CD14-positive monocyte (primary cell): Measurements from ENCODE around the gene COL9A3. TPM values are rescaled to one million over a fixed set of nuclear protein-coding genes. Genes with fewer than 3 reads are reported as not detected.

Experiments used
- DNase-seq, 3 donors: peaks; one replicate each; pipeline ENCODE4 v3.0.0-alpha.2; 2011 to 2022
- H2AFZ ChIP-seq: 2 replicates; pipeline ENCODE4 v1.6.0; 2012; ENCODE audit warnings: mild to moderate bottlenecking, low read depth, low read length, inconsistent platforms; ENCODE audit not compliant: insufficient read depth, poor library complexity, severe bottlenecking
- H3K27ac ChIP-seq, 2 donors: 1 replicate in 1 of 2; 2 replicates in 1 of 2; pipeline ENCODE4 v1.5.1; 2012 to 2013; ENCODE audit warnings: low read length in 2 of 2, control low read depth in 1 of 2, inconsistent platforms in 1 of 2, low read depth in 1 of 2, mild to moderate bottlenecking in 1 of 2
- H3K27me3 ChIP-seq, 2 donors: one replicate each; pipeline versions ENCODE4 v1.6.0 to v1.6.1; 2011 to 2013; ENCODE audit warnings: low read length in 2 of 2; ENCODE audit not compliant: control insufficient read depth in 2 of 2, insufficient read depth in 2 of 2
- H3K36me3 ChIP-seq, 2 donors: replicated peaks in 1 of 2; 1 replicate in 1 of 2; 2 replicates in 1 of 2; pipeline versions ENCODE4 v1.5.1 to v1.6.1; 2012 to 2013; ENCODE audit warnings: low read length in 2 of 2, control low read depth in 1 of 2, inconsistent platforms in 1 of 2, mild to moderate bottlenecking in 1 of 2; ENCODE audit not compliant: insufficient read depth in 2 of 2, control insufficient read depth in 1 of 2
- H3K4me1 ChIP-seq, 2 donors: 1 replicate in 1 of 2; 2 replicates in 1 of 2; pipeline versions ENCODE4 v1.5.1 to v1.6.1; 2012 to 2013; ENCODE audit warnings: low read length in 2 of 2, control low read depth in 1 of 2, inconsistent platforms in 1 of 2, mild to moderate bottlenecking in 1 of 2, moderate library complexity in 1 of 2; ENCODE audit not compliant: insufficient read depth in 2 of 2, control insufficient read depth in 1 of 2
- H3K4me2 ChIP-seq: replicated peaks from 2 replicates; pipeline ENCODE3; 2012; ENCODE audit warnings: low read length, moderate library complexity, mild to moderate bottlenecking; ENCODE audit not compliant: poor library complexity, severe bottlenecking; ENCODE audit errors: extremely low read depth
- H3K4me3 ChIP-seq, 3 experiments: fragments of 200-600 bp in 1 of 3; sonication (generic) in 1 of 3; replicated peaks in 1 of 3; 1 replicate in 2 of 3; 2 replicates in 1 of 3; pipeline ENCODE4 v1.5.1; 2011 to 2013; ENCODE audit warnings: low read length in 3 of 3, mild to moderate bottlenecking in 3 of 3, control low read depth in 2 of 3, low read depth in 2 of 3, inconsistent platforms in 1 of 3, moderate library complexity in 1 of 3
- H3K79me2 ChIP-seq: 2 replicates; pipeline ENCODE4 v1.6.0; 2012; ENCODE audit warnings: mild to moderate bottlenecking, control low read depth, inconsistent platforms, low read length, moderate library complexity; ENCODE audit not compliant: insufficient read depth
- H3K9ac ChIP-seq: 2 replicates; pipeline ENCODE4 v1.6.0; 2017; ENCODE audit warnings: low read length, mild to moderate bottlenecking; ENCODE audit not compliant: insufficient read depth, poor library complexity, severe bottlenecking
- H3K9me3 ChIP-seq, 2 donors: replicated peaks in 1 of 2; 1 replicate in 1 of 2; 2 replicates in 1 of 2; pipeline versions ENCODE4 v1.5.1 to v1.6.1; 2012 to 2013; ENCODE audit warnings: low read length in 2 of 2, control low read depth in 1 of 2; ENCODE audit not compliant: control insufficient read depth in 1 of 2, insufficient read depth in 1 of 2
- H4K20me1 ChIP-seq: 2 replicates; pipeline ENCODE4 v1.6.0; 2012; ENCODE audit warnings: mild to moderate bottlenecking, low read length, control low read depth, moderate library complexity; ENCODE audit not compliant: insufficient read depth
- H3K27ac Mint-ChIP-seq, 7 donors: one replicate each; pipeline ENCODE4 v1.8.0; 2020; ENCODE audit warnings: mild to moderate bottlenecking in 7 of 7, mixed read lengths in 7 of 7, moderate library complexity in 6 of 7, inconsistent platforms in 2 of 7
- H3K27me3 Mint-ChIP-seq, 3 donors: one replicate each; pipeline ENCODE4 v1.8.0; 2021 to 2022; ENCODE audit warnings: low read depth in 3 of 3, mild to moderate bottlenecking in 3 of 3, mixed read lengths in 3 of 3, moderate library complexity in 3 of 3, inconsistent platforms in 1 of 3
- H3K36me3 Mint-ChIP-seq, 2 donors: one replicate each; pipeline ENCODE4 v1.8.0; 2020; ENCODE audit warnings: mixed read lengths in 2 of 2, inconsistent platforms in 1 of 2, mild to moderate bottlenecking in 1 of 2
- H3K4me1 Mint-ChIP-seq: one replicate; pipeline ENCODE4 v1.8.0; 2020; ENCODE audit warnings: mild to moderate bottlenecking, mixed read lengths
- H3K4me3 Mint-ChIP-seq, 2 donors: one replicate each; pipeline ENCODE4 v1.8.0; 2020; ENCODE audit warnings: mild to moderate bottlenecking in 2 of 2, mixed read lengths in 2 of 2, moderate library complexity in 1 of 2
- H3K9me3 Mint-ChIP-seq, 7 donors: one replicate each; pipeline ENCODE4 v1.8.0; 2020 to 2022; ENCODE audit warnings: mixed read lengths in 7 of 7, mild to moderate bottlenecking in 6 of 7, moderate library complexity in 6 of 7, inconsistent platforms in 2 of 7
- CTCF ChIP-seq: fragments of 200-600 bp; IDR thresholded peaks from one replicate; pipeline ENCODE4 v1.8.0; 2022; ENCODE audit warnings: antibody characterized with exemption, mild to moderate bottlenecking
- WGBS: methylation state at CpG from one replicate; pipeline ENCODE4 v1.1.5; 2013; ENCODE audit warnings: missing lambda C conversion rate; ENCODE audit not compliant: insufficient coverage; 5-methylcytosine and 5-hydroxymethylcytosine counted together
- intact Hi-C, 2 donors: fragments of 100-400 bp; cut with micrococcal nuclease; formaldehyde crosslinking; loops; one replicate each; pipeline versions ENCODE4 v1.15.0 to v1.15.1; 2023
- polyA plus RNA-seq, 3 donors: library from polyadenylated mRNA; depleted of rRNA in 1 of 3; unstranded in 2 of 3; stranded (reverse) in 1 of 3; fragments of 300-500 nt in 2 of 3; fragments of >200 nt in 1 of 3; fragmentation: Illumina TruSeq in 2 of 3; gene quantifications; 1 replicate in 2 of 3; 2 replicates in 1 of 3; pipeline ENCODE4 v1.2.3, GENCODE V29; 2012 to 2021

Gene COL9A3
- polyA plus RNA-seq, 3 donors: 1.8 to 4.4 (median 2.6) TPM

GRCh38 chr20:62839261-62839660 is 22.4 kb downstream of the COL9A3 start:
- Mint-ChIP-seq H3K27ac (no peak overlapping the region), H3K4me3 (no peak overlapping the region), H3K4me1 (peaks cover 19% of the 10 kb centered on the region), H3K27me3 (peaks cover 3% of the 10 kb centered on the region in 3 donors), H3K9me3 (peaks cover 0 to 1% (median 0%) of the 10 kb centered on the region in 7 donors), H3K36me3 (peaks cover 3 to 9% of the 10 kb centered on the region in 2 donors)
- no peak overlapping the region for H3K4me2 ChIP-seq
- H3K9ac ChIP-seq: no peak overlapping the region
- H2AFZ ChIP-seq: no peak overlapping the region
- H3K27ac ChIP-seq: no peak overlapping the region
- no peaks in the 10 kb centered on the region for H3K79me2 ChIP-seq
- H3K4me3 ChIP-seq: no peak overlapping the region
- no peaks in the 10 kb centered on the region for H3K9me3 ChIP-seq
- H3K4me1 ChIP-seq: peaks cover 15 to 18% of the 10 kb centered on the region in 2 donors
- no peak for TF ChIP-seq CTCF
- 100% methylated on average over 2 of the region's 8 CpGs for WGBS
- H3K27me3 ChIP-seq: no peaks in the 10 kb centered on the region
- H3K36me3 ChIP-seq: peaks cover 0 to 3% of the 10 kb centered on the region in 2 donors
- H4K20me1 ChIP-seq: no peaks in the 10 kb centered on the region
- intact Hi-C loops: no loop called here
- no peak for DNase-seq

- H3K9me3 Mint-ChIP-seq: peaks cover 0 to 5% (median 0%) of the 10 kb centered on the region in 7 donors
- H3K36me3 Mint-ChIP-seq: peaks cover 3 to 10% of the 10 kb centered on the region in 2 donors
- Histone ChIP-seq H3K36me3 (peaks cover 0 to 3% of the 10 kb centered on the region in 2 donors), H3K4me2 (no peak overlapping the region), H3K9me3 (no peaks in the 10 kb centered on the region), H3K79me2 (no peaks in the 10 kb centered on the region), H3K4me1 (peaks cover 15 to 18% of the 10 kb centered on the region in 2 donors), H4K20me1 (no peaks in the 10 kb centered on the region), H3K4me3 (no peak overlapping the region), H2AFZ (no peak overlapping the region), H3K27ac (no peak overlapping the region), H3K27me3 (no peaks in the 10 kb centered on the region), H3K9ac (no peak overlapping the region)
- peak overlapping the region in 1 of 7 donors; percentile 41 for H3K27ac Mint-ChIP-seq
- DNase-seq: no peak
- H3K4me1 Mint-ChIP-seq: peaks cover 19% of the 10 kb centered on the region
- no peak for TF ChIP-seq CTCF
- intact Hi-C loops: no loop called here
- WGBS: 98% methylated on average over 11 of the region's 11 CpGs
- no peak overlapping the region for H3K4me3 Mint-ChIP-seq
- H3K27me3 Mint-ChIP-seq: peaks cover 3 to 5% (median 3%) of the 10 kb centered on the region in 3 donors
These were observed 23.0 kb downstream of the COL9A3 start for GRCh38 chr20:62839816-62840215.
